NCI-H345 treated with DMSO at 0.1 percent for 48 hours (cell line): Measurements from ENCODE around the gene WDR86.

ENCODE experiments used
- DNase-seq: peaks from one replicate; lab custom pipeline; 2025; ENCODE audit not compliant: unreplicated experiment; lab: John Stamatoyannopoulos, UW

The WDR86 gene

DNA sequence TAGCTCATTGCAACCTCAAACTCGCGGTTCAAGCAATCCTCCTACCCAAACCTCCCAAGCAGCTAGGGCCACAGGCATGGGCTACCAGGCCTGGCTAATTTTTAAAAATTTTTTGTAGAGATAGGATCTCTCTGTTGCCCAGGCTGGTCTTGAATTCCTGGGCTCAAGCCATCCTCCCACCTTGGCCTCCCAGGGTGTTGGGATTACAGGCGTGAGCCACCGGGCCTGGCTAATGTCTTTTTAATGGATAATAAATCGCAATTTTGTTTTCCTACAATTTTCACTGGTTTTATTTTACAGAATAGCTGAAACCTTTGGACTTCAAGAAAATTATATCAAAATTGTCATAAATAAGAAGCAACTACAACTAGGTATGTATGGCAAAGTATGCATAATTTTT is 57.3 kb downstream of the WDR86 start:
- no peak for DNase-seq

DNA sequence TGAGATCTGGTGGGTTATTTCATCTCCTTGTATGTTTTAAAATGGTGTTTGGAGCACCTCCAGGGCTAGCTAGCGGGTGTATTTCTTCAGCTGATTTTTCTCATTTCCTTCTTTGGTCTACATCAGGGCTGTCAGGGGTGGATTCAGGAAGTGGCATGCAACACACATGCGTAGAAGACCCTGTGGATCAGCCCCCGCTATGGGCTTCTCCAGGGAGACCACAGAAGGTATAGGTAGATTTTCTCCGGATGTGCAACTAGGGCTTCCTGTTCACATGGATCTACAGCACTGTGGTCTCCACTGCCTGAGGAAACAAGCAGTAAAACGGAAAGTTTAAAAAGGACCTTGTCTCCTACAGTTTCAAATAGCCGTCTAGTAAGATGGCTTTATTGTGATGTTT is 57.9 kb downstream of the WDR86 start:
- DNase-seq, result no peak

DNA sequence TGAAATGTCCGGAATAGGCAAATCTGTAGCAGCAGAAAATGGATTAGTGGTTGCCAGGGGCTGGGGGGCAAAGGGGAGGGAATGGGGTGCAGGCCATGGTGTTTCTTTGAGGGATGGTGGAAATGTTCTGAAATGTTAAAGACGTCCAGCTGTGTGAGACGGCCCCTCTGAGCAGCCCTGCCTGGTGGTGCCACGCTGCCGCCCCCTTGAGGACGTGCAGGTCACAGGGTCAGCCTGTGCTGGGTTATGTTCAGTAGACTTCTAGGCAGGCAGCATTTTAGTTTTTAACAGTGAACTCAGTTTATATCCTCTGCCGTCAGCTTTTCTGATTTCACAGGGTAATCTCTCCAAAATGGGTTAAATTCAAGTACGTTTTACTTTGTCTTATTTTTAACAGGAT is 58.8 kb downstream of the WDR86 start:
- no peak for DNase-seq

DNA sequence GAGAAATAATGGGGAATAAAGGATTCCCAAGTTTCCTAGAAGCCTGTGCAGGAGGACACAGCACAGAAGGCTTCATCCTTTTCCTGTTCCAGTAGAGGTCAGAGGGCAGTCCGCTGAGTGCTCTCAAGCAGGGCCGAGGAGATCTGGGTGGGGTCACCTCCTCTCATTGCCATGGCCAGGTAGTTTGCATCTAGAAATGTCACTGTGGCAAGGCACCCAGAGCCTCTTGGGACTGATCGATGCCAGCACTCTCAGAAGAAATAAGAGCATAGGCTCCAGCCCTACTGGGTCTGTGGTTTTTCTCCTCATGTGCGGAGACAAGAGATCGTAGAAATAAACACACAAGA is 60.4 kb downstream of the WDR86 start:
- DNase-seq, result no peak

DNA sequence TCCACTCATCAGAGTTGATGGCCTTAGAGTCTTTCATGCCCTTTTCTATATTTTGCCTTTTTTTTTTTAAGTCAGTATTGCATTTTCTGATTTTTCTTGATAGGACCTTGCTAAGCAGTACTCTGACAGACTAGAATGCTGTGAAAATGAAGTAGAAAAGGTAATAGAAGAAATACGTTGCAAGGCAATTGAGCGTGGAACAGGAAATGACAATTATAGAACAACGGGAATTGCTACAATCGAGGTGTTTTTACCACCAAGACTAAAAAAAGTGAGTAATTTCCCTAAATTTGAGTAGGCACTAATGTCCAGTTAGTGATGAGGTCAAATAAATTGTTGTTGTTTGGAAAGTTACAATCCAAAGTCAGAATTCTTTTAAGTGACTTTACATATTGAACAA is 60.9 kb downstream of the WDR86 start:
- no peak for DNase-seq

DNA sequence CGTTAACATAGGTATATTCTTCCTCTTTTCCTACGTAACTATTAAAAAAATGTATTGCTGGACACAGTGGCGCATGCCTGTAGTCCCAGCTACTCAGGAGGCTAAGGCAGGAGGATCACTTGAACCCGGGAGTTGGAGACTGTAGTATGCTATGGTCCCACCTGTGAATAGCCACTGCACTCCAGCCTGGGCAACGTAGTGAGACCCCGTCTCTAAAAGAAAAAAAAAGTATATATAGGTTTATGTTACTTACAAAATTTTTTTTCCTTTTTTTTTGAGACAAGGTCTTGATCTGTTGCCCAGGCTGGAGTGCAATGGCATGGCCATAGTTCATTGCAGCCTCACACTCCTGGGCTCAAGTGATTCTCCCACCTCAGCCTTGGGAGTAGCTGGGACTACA is 62.6 kb downstream of the WDR86 start:
- no peak for DNase-seq

DNA sequence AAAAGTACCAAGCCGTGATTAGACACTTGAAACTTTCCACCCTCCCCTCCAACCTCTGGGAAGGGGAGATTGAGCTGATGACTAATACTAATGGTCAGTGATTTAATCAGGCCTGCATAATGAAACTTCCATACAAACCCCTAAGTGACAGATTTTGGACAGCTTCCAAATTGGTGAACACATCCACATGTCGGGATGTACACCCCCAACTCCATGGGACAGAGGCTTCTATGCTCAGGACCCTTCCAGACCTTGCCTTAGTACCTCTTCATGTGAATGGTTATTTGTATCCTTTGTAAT is 63.4 kb downstream of the WDR86 start:
- no peak for DNase-seq

DNA sequence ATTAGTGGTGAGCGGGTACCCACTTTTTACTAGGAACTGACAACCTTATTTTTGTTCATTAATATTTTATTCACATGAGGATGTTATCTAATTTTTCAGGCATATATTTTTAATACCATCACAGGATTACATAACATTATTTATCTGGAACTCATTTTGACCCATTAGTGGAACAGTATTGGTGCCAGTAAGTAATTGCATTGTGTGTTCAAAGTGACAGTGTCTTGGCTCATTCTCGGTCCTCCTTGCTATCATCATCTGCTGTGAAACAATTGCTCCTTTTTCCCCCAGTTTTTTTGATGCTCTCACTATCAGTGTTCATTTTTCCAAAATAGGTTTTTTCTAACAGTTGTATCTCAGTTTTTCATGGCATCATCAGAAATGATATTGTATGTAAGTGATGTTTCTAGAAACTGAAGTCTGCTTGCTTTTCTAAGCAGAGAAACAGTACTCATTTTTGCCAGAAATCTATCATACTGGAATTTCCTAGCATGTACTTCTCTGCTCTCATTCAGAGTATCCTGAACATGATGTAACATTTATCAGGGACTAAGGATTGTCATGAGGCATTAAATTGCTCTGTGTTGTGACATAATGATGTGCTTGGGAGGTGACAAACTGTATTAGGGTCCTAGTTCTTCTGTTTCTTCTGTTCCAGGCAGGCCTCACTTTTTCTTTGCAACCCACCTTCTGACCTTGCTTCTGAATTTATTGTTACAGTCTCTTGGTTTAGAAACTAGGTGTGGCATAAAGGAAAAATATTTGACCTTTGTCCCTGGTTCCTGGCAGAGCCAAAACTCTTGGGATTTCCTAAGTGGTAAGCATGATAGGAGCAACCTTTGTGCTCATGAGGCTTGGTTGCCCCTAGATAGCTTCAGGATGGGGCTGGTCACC is 64.0 kb downstream of the WDR86 start:
- no peak for DNase-seq

DNA sequence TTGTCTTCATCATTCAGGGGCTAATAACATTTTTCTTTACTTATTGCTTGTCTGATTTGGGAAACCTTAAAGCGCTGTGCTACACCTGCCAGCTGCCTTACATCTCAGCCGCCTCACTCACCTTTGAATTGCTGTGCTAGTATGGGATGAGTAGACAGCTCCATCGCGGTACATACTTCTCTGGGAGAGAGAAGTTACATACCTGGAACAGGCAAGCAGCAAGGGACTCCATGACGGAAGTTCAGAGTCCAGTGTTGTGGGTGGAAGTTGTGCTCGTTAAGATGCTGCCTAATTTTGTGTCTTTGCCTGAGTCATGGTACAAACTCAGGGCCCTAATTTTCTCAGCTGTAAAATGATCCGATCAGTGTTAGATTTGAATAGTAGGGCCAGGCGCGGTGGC is 66.3 kb downstream of the WDR86 start:
- no peak for DNase-seq

DNA sequence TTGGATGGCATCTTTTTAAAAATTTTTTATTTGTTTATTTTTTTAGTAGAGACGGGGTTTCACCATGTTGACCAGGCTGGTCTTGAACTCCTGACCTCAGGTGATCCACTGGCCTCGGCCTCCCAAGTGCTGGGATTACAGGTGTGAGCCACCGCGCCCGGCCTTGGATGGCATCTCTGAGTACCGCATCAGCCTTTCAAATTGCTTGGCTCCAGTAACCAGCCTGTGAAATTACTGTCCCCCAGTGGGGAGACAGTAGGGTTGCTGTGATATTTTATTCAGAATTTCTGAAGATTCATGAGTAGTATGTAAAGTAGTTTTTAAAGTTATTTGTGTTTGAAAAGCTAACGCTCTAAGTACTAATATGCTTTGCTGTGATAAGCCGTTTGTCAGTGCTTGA is 67.0 kb downstream of the WDR86 start:
- no peak for DNase-seq

DNA sequence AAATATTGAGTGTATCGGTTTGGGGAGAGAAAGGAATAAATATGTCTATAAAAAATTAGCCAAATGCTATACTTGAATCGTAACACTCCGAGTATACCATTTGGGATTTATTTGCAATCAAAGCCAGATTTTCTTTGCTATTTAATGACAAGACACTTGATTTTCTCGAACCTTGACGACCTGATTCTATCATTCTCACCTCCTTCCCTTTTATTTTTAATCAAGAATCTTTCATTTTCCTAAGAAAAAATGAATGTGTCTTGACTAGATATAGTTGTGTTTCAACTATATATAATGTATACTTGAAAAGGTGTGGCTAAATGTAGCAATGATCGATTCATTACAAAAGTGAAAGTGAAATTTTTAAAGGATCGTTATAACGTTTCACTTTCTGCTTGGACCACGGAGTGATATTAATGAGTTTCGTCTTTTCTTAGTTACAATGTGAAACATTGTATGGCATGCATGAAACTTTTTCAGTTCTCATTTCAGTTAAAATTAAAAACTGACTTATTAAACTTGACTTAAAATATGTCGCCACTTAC is 67.7 kb downstream of the WDR86 start:
- no peak for DNase-seq

DNA sequence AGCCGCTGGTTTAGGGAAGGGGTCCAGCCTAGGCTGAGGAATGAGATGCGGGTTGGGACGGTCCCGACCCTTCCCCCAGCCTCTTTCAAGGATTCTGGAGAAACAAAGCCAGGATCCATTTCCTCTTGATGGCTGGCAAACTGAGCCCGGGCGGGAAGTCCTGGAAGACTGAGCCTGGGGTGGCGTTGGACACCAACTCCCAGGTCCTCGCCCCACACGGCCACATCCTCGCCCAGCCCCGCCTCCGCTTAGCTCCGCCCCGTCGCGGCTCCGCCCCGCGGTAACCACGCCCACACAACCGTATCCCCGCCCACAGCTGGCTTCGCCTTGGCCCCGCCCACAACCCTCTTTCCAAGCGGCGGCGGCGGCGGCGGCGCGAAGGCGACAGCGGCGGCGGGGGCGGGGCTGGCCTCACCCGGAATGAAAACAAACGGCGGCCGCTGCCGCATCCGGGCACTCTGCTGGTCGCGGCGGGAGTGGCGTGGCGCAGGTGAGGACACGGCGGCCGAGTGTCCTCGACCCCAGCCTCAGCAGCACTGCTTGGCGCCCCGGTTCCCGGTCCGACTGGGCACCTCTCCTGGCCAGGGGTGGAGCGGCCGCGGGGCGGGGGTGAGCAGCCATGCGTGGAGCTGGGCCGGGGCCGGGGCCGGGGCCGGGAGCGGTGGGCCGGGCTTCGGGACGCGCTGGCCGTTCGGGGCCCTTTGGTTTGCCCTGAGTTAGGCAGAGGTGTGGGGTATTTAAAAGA is 68.3 kb downstream of the WDR86 start, which contains the start of gene NUB1:
TSS of gene NUB1 (plus strand) at position 456 of the 745 bp plus-strand sequence. CDS start 3,538 bp downstream, outside the sequence.
- DNase-seq, result peak; percentile 40

DNA sequence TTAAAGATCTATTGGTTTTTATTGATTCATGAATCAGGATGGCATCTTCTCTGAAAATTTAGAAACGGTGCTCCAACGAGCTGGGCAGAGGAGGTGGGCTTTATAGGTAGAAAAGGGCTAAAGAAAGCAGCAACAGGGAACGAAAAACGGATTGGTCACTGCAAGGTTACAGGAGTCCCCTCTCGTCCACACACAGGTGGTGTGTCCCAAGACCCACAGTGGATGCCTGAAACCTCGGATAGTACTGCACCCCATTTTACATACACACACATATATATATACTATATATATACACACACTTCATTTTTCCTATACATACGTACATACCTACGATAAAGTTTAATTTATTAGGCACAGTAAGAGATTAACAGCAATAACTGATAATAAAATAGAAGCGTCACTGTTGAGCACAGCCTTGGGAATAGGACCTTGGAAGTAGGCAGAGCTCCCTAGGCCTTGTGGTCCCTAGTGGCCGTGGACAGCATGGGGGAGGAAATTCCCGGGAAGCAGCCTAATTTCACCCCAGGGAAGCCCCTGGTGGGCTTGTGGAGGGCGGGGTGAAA is 69.0 kb downstream of the WDR86 start:
- DNase-seq, result no peak

DNA sequence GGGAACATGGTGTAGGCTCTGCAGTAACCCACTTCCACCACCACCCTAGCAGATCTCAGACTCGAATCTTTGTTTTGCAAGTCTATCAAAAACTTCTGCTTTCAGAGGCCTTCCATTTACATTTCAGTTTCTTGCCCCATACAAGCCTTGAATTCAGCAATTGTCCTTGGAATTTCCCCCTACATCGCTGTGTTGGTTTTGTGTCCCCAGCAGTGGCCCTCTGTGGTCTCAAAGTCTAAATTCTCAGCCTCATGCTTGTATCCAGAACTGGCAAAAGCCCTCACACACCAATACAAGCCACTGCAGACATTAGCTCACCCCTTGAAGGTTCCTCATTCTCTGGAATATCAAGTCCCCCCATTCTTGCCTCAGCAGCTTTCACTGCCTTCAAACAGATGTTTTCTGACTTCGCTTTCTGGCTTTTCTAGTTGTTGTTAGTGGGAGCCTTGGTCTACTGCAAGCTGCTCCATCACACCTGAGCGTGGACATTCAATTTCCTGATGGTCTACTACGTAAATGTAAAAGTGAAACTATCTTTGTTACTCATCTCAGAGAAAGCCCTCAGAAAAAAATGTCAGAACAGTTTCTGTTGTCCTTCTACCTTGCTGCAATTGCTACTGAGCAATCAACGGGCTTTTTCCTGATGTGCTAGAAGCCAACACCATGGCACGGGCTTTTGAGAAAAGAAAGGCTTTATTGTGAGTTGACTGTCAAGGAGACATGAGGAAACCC is 70.0 kb downstream of the WDR86 start:
- no peak for DNase-seq

DNA sequence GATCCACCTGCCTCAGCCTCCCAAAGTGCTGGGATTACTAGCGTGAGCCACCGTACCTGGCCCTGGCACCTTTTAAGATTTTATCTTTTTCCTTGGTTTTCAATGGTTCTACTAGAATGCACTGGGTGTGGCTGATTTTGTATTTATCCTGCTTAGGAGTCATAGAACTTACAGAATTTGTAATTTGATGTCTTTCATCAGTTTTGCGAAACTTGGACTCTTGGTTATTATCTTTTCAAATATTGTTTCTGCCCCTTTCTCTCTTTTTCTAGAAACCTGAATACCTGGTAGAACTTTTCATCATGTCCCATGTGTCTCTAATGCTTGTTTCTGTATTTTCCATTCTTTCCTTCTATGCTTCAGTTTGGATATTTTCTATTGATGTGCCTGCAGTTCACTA is 71.0 kb downstream of the WDR86 start:
- no peak for DNase-seq

DNA sequence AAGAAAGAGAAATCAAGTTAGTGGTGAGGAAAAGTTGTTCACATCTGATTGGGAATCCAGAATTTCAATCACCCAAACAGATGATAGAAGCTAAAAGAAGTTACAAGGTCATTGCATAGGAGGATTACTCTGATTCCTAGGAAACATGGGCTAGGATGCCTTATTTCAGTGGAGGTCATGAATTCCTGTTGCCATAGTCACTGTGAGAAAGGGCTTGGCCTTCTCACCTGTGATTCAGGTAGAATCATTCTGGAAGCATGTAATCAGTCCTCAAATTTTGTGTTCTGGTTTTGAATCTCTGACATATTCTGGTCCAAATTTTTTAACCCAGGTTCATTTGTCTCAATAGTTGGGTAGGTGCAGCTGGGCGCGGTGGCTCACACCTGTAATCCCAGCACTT is 72.5 kb downstream of the WDR86 start:
- no peak for DNase-seq

DNA sequence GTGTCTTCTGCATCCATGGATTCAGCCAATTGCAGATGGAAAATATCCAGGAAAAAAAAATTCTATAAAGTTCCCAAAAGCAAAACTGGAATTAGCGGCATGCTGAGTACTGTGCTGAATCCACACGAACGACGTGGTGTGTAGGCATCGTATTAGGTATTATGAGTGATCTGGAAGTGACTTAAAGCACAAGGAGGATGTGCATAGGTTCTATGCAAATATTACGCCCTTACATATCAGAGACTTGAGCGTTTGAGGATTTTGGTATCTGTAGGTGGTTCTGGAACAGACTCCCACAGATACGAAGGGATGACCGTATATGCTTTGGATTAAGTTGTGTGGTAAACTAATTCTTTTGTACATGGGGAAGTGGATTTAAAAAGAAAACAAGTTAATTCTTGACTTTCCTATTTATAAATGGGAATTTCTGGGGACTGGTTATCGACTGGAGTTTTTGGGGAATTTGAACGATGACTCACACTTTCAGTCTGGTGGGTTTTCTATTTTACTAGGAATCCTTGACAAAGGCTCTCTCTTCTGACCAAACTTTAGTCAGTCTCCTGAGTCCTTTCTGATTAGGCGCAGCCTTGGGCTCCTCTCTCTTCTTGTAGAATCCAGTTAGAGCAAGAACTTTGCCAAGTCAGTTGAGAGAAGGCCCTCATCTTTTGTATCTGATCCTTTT is 73.7 kb downstream of the WDR86 start:
- DNase-seq, result no peak

DNA sequence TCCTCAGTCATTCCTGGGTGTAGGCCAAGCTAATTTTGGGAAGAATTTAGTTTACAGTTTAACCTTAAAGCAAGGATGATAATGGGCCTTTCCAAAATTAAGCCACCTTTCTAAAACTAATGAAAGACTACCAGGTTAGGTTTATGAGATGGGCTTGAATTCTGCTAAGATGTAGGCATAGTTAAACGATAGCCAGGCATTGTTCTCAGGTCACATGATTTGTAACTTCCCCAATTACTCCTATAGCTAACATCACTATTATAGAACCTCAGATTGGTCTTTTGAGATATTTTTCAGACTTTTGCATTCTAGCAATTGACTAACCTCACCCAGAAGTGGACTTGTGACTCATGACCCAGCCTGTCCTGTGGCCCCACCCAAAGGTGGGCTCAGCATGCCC is 75.2 kb downstream of the WDR86 start:
- DNase-seq, result no peak
